ENCODE results near the gene SLC35G1. TPM values are rescaled to one million over a fixed set of nuclear protein-coding genes. Genes with fewer than 3 reads are reported as not detected.

SLC35G1 gene
- total and polyA plus RNA-seq, 2 of the 13 experiments (the other 11 are each of a cell fraction or from before 2014, with no cell fraction given): 2.5 to 4.5 TPM

- TF ChIP-seq ZNF576 (CRISPR knock-in tag; IDR thresholded peaks at IDR 0.05) (no peak), SNAPC4 (CRISPR knock-in tag; IDR thresholded peaks at IDR 0.05) (no peak), GZF1 (CRISPR knock-in tag; IDR thresholded peaks at IDR 0.05) (no peak), ZNF546 (CRISPR knock-in tag; conservative IDR thresholded peaks at IDR 0.05) (no peak), RCOR2 (CRISPR knock-in tag; IDR thresholded peaks at IDR 0.05) (no peak), ZSCAN30 (CRISPR knock-in tag; IDR thresholded peaks at IDR 0.05) (no peak), KMT2A (CRISPR knock-in tag; IDR thresholded peaks at IDR 0.05) (0 out of 2 replicates have a peak, but pooled peaks have one; percentile 50), FLYWCH1 (CRISPR knock-in tag; IDR thresholded peaks at IDR 0.05) (no peak), ZMAT3 (CRISPR knock-in tag; conservative IDR thresholded peaks at IDR 0.05) (peak; percentile 72; the same call in 1 of the 2 replicates), ZBTB3 (CRISPR knock-in tag; IDR thresholded peaks at IDR 0.05; ENCODE audit: borderline replicate concordance, low read depth) (no peak), TFDP2 (CRISPR knock-in tag; IDR thresholded peaks at IDR 0.05) (peak; percentile 77), GLMP (CRISPR knock-in tag; IDR thresholded peaks at IDR 0.05; ENCODE audit: borderline replicate concordance) (no peak), SP5 (CRISPR knock-in tag; IDR thresholded peaks at IDR 0.05; ENCODE audit: borderline replicate concordance, low read depth) (no peak), ZNF337 (CRISPR knock-in tag; IDR thresholded peaks at IDR 0.05; ENCODE audit: borderline replicate concordance, low read depth) (no peak), ZBED4 (CRISPR knock-in tag; IDR thresholded peaks at IDR 0.05; ENCODE audit: borderline replicate concordance) (no peak), ZNF777 (CRISPR knock-in tag; IDR thresholded peaks at IDR 0.05) (peak; percentile 86), ARNTL (CRISPR knock-in tag; IDR thresholded peaks at IDR 0.05) (no peak)
These were observed at the start of gene SLC35G1 (continued) for GRCh38 chr10:93893646-93894515.

Measured in HepG2 (cell line).